Tibial nerve (tissue), 4 donors: ENCODE data around the gene SUSD2. TPM values are rescaled to one million over a fixed set of nuclear protein-coding genes. Genes with fewer than 3 reads are reported as not detected.

Experiments used
- DNase-seq, 2 donors: peaks; one replicate each; pipeline ENCODE4 v3.0.0-alpha.2; 2019; ENCODE audit warnings: low spot score in 2 of 2
- H3K27ac ChIP-seq, 4 donors: fragments of 200-600 bp; sonication (generic) in 3 of 4; one replicate each; pipeline ENCODE4 v1.5.1; 2017 to 2019; ENCODE audit warnings: mild to moderate bottlenecking in 1 of 4
- H3K27me3 ChIP-seq, 2 donors: fragments of 200-600 bp; sonication (generic) in 1 of 2; one replicate each; pipeline versions ENCODE4 v1.5.1 to v1.6.0; 2017 to 2019
- H3K36me3 ChIP-seq, 3 donors: fragments of 200-600 bp; sonication (generic); one replicate each; pipeline ENCODE4 v1.5.1; 2018 to 2019
- H3K4me1 ChIP-seq, 4 donors: fragments of 200-600 bp; sonication (generic) in 3 of 4; one replicate each; pipeline ENCODE4 v1.5.1; 2017 to 2019
- H3K4me3 ChIP-seq, 4 donors: fragments of 200-600 bp; sonication (generic) in 3 of 4; one replicate each; pipeline ENCODE4 v1.5.1; 2017 to 2019; ENCODE audit warnings: mild to moderate bottlenecking in 1 of 4, moderate library complexity in 1 of 4
- H3K9me3 ChIP-seq, 4 donors: fragments of 200-600 bp; sonication (generic) in 3 of 4; one replicate each; pipeline ENCODE4 v1.5.1; 2017 to 2019
- EP300 ChIP-seq, 2 donors: sonication (generic); formaldehyde crosslinking; IDR thresholded peaks; one replicate each; pipeline ENCODE4 v1.6.1; 2017; ENCODE audit warnings: antibody characterized with exemption in 2 of 2, mild to moderate bottlenecking in 1 of 2
- POLR2A ChIP-seq, 2 donors: fragments of 450-650 bp; IDR thresholded peaks; one replicate each; pipeline ENCODE4 v1.6.1; 2017; ENCODE audit warnings: antibody characterized with exemption in 2 of 2, mild to moderate bottlenecking in 2 of 2, moderate library complexity in 2 of 2
- WGBS, 2 donors: methylation state at CpG; one replicate each; pipeline ENCODE4 v1.1.5; 2018; 5-methylcytosine and 5-hydroxymethylcytosine counted together
- total RNA-seq, 4 donors: library from RNA; depleted of rRNA; stranded (reverse); fragments of >200 nt; gene quantifications; one replicate each; pipeline ENCODE4 v1.1.0, GENCODE V29; 2016
- TF ChIP-seq, protein P1 (sequence below), 5 experiments: fragments of 200-600 bp in 3 of 5; fragments of 450-650 bp in 2 of 5; sonication (generic) in 3 of 5; IDR thresholded peaks; one replicate each; pipeline ENCODE4 v1.5.1; 2016 to 2019; ENCODE audit warnings: antibody characterized with exemption in 5 of 5, mild to moderate bottlenecking in 3 of 5, moderate library complexity in 2 of 5

Gene SUSD2
- total RNA-seq, 4 donors from 2014 or later = 9.0 to 9.6 (median 9.4) TPM

DNA sequence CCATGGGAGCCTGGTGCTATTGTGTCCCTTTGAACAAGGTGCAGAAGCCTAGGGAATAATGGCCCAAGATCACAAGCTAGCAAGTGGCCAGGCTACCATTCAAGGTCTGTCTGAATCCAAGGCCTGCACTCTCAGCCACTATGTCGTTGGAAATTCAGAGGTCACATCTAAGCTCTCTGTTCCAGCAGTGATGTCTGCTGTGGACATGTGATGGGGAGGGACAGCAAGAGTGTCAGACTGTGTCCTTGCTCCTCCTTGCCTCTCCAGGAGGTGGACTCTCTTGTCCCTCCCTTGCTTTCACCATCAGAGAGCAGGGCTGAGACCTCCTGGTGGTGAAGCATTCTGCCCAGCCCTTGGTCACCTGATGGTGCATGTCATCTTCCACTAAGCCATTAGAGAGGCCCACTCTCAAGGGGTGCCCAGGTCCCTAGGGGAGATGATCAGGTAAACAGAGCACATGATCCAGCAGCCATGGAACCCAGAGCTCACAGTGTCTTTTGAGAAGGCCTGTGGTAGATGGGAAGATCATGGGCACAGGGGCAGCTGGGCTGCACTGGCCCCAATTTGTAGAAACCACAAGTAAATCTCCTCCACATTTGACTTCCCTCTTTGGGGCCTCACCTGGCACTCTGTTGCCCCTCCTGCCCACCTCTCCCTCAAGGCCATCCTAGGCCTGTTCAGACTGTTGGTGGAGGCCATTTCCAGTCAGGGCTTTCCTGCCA, 37.1 kb upstream of the SUSD2 start:
- DNase-seq = no peak
- Histone ChIP-seq H3K9me3 (no peaks in the 10 kb centered on the region), H3K4me3 (no peak overlapping the region), H3K36me3 (peaks cover 0 to 16% (median 0%) of the 10 kb centered on the region in 3 donors), H3K4me1 (peaks cover 4 to 91% (median 61%) of the 10 kb centered on the region in 4 donors), H3K27me3 (no peaks in the 10 kb centered on the region), H3K27ac (peak overlapping the region in 3 of 4 donors; percentile 72 to 77 (median 77))
- WGBS, 2 donors = 43 to 83% methylated on average over 1 of the region's 1 CpG
- TF ChIP-seq POLR2A (IDR thresholded peaks at IDR 0.05) (no peak), EP300 (IDR thresholded peaks at IDR 0.05) (no peak)
- TF ChIP-seq, protein P1, sequence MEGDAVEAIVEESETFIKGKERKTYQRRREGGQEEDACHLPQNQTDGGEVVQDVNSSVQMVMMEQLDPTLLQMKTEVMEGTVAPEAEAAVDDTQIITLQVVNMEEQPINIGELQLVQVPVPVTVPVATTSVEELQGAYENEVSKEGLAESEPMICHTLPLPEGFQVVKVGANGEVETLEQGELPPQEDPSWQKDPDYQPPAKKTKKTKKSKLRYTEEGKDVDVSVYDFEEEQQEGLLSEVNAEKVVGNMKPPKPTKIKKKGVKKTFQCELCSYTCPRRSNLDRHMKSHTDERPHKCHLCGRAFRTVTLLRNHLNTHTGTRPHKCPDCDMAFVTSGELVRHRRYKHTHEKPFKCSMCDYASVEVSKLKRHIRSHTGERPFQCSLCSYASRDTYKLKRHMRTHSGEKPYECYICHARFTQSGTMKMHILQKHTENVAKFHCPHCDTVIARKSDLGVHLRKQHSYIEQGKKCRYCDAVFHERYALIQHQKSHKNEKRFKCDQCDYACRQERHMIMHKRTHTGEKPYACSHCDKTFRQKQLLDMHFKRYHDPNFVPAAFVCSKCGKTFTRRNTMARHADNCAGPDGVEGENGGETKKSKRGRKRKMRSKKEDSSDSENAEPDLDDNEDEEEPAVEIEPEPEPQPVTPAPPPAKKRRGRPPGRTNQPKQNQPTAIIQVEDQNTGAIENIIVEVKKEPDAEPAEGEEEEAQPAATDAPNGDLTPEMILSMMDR (IDR thresholded peaks at IDR 0.05) = no peak

GRCh38 chr22:24144778-24145085, 36.6 kb upstream of the SUSD2 start:
- no peaks in the 10 kb centered on the region for H3K9me3 ChIP-seq
- peaks cover 0 to 11% (median 0%) of the 10 kb centered on the region in 3 donors for H3K36me3 ChIP-seq
- no peaks in the 10 kb centered on the region for H3K27me3 ChIP-seq
- DNase-seq = no peak
- no peak overlapping the region for H3K4me3 ChIP-seq
- H3K4me1 ChIP-seq = peaks cover 4 to 94% (median 61%) of the 10 kb centered on the region in 4 donors
- H3K27ac ChIP-seq = peak overlapping the region in 3 of 4 donors; percentile 72 to 77 (median 77)
- TF ChIP-seq EP300 (IDR thresholded peaks at IDR 0.05) = no peak
- no peak for TF ChIP-seq POLR2A (IDR thresholded peaks at IDR 0.05)
- TF ChIP-seq, protein P1 (IDR thresholded peaks at IDR 0.05) = no peak
- WGBS, 2 donors = 66 to 74% methylated on average over 2 of the region's 2 CpGs

- TF ChIP-seq POLR2A (IDR thresholded peaks at IDR 0.05) = no peak
- TF ChIP-seq EP300 (IDR thresholded peaks at IDR 0.05) = no peak
- TF ChIP-seq, protein P1 (IDR thresholded peaks at IDR 0.05) = no peak
- Histone ChIP-seq H3K4me1 (peaks cover 4 to 88% (median 57%) of the 10 kb centered on the region in 4 donors), H3K27ac (peak overlapping the region in 3 of 4 donors; percentile 72 to 77 (median 77)), H3K27me3 (no peaks in the 10 kb centered on the region), H3K4me3 (no peak overlapping the region), H3K9me3 (no peaks in the 10 kb centered on the region), H3K36me3 (peaks cover 0 to 15% (median 0%) of the 10 kb centered on the region in 3 donors)
- DNase-seq = no peak
- 82 to 92% methylated on average over 7 to 9 of the region's 9 CpGs for WGBS, 2 donors
These were observed 35.7 kb upstream of the SUSD2 start for GRCh38 chr22:24145446-24146193.

GRCh38 chr22:24146194-24146616, 35.1 kb upstream of the SUSD2 start:
- no peaks in the 10 kb centered on the region for H3K27me3 ChIP-seq
- H3K4me3 ChIP-seq = no peak overlapping the region
- DNase-seq = peak in 1 of 2 donors; percentile 36
- peaks cover 0 to 11% (median 0%) of the 10 kb centered on the region in 3 donors for H3K36me3 ChIP-seq
- H3K4me1 ChIP-seq = peaks cover 4 to 82% (median 54%) of the 10 kb centered on the region in 4 donors
- peak overlapping the region in 3 of 4 donors; percentile 72 to 77 (median 77) for H3K27ac ChIP-seq
- 18 to 23% methylated on average over 4 of the region's 4 CpGs for whole genome bisulfite sequencing, 2 donors
- H3K9me3 ChIP-seq = no peaks in the 10 kb centered on the region
- TF ChIP-seq, protein P1 (IDR thresholded peaks at IDR 0.05) = no peak
- TF ChIP-seq EP300 (IDR thresholded peaks at IDR 0.05) (peak in 1 of 2 donors; percentile 77), POLR2A (IDR thresholded peaks at IDR 0.05) (no peak)
